GM21526 (cell line): ENCODE measurements around the gene DCDC1.

Experiments used
- ATAC-seq: cut with Tn5 transposase; IDR thresholded peaks from one replicate; pipeline ENCODE4 v1.9.1; 2021; ENCODE audit warnings: moderate library complexity; ENCODE audit not compliant: unreplicated experiment, low FRiP score

DCDC1 gene

DNA sequence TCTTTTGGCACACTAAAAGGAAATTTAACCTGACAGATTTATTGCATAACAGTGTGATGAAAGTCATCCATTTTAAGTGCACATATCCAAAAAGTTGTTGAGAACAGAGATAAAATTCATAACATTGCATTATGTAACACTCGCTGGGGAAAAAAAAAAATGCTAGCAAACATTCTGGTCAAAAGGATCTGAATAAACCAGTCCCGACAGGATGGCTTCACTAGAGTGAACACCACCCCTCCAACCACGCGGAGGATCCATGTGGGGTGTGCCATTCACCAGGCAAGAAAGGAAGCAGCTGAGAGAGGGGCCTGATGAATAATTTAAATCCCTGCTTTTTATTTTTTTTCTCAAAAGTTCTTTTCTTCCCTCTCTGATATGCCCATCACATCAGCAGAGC is 258.7 kb downstream of the DCDC1 start:
- no peak for ATAC-seq

GRCh38 chr11:31109446-31109845 is 260.1 kb downstream of the DCDC1 start:
- no peak for ATAC-seq

DNA sequence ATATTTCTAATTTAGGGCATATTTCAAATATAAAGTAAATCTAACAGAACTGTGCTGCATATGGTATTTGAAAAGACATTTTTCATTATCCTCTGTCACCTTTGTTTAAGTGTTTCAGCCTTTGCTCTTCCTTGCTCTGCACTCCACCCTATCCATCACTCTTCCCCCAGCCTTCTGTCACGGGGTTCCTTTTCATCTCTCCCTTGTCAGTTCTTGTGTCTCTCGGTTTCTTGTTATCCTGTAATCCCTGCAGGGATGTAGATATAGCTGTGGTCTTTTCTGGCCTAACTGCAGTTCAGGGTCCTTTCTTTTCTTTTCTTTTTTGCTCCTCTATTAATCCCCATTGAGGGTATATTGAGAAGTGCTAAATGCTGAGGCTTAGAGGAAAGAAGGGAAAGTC is 261.9 kb downstream of the DCDC1 start:
- ATAC-seq, result no peak

- peak; percentile 95 for ATAC-seq
Observed at GRCh38 chr11:31106968-31107576, 262.5 kb downstream of the DCDC1 start.

DNA sequence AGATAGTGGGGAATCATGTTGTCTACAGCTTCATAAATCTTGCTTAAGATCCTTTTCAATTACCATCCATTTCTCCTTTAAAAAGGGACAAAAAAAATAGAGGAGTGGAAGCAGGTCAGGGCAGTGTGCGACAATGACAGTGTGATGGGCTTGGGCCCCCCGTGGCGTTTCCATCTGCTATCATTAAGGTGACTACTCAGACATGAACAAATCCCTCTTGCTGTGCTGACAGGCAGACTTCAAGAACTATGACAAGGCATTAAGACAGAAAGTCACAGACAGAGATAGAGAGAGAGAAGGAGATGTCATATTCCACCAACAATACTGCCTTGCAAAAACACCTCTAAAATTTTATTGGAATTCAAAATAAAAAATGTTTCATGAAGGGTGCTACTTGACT is 263.2 kb downstream of the DCDC1 start:
- ATAC-seq, result no peak

GRCh38 chr11:31102875-31103274 is 266.7 kb downstream of the DCDC1 start:
- no peak for ATAC-seq

GRCh38 chr11:31102316-31102715 is 267.2 kb downstream of the DCDC1 start:
- ATAC-seq, result no peak

GRCh38 chr11:31096191-31096805 is 273.2 kb downstream of the DCDC1 start:
- ATAC-seq, result no peak

- no peak for ATAC-seq
Observed at GRCh38 chr11:31092638-31093037, 276.9 kb downstream of the DCDC1 start.

DNA sequence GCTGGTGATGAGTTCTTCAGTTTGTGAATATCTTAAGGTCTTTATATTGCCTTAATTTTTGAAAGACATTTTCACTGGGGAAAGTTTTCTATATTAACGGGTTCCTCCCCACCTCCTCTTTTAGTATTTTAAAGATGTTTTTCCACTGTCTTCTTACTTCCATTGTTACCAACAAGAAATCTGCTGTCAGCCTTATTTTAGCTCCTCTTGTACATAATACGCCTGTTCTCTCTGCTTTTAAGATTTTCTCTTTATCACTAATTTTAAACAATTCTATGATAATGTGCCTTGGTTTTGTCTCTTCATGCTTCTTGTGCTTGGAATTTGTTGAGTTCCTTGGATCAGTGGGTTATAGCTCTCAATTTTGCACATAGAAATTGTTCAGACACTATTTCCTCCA is 280.4 kb downstream of the DCDC1 start:
- no peak for ATAC-seq

DNA sequence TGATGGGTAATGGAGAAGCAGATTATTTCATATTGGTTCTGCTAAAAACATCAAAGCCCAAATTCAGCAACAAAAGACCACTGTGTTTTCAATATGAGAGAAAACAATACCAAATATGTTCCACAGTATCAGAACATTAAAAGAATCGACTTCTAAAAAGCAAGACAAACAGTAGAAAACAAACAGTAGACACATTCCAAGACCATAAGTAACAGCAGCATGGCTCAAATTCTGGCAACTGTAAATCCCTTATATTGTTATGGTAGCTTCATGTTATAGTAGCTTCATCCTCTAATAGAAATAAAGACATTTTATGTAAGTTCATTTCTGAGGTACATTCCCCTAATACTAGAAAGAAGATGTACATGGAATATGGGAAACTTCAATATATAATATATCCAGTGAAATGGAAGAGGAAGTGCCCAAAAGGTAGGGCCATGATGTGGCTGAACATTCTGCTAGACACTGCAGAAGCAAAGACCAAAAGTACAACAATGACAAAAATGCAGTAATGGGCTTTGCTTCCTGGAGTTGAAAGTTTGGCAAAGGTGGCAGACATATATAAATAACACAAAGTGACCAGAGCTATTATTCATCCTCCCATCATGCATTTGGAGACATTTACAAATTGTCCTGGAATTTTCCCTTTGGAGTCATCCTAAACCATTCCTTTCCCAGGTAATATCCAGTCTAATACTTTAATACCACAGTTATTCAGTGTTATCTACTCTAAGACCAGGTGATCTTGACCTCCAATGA is 299.9 kb downstream of the DCDC1 start:
- no peak for ATAC-seq

GRCh38 chr11:31060880-31061279 is 308.7 kb downstream of the DCDC1 start:
- ATAC-seq, result no peak

GRCh38 chr11:31059529-31059928 is 310.0 kb downstream of the DCDC1 start:
- no peak for ATAC-seq

DNA sequence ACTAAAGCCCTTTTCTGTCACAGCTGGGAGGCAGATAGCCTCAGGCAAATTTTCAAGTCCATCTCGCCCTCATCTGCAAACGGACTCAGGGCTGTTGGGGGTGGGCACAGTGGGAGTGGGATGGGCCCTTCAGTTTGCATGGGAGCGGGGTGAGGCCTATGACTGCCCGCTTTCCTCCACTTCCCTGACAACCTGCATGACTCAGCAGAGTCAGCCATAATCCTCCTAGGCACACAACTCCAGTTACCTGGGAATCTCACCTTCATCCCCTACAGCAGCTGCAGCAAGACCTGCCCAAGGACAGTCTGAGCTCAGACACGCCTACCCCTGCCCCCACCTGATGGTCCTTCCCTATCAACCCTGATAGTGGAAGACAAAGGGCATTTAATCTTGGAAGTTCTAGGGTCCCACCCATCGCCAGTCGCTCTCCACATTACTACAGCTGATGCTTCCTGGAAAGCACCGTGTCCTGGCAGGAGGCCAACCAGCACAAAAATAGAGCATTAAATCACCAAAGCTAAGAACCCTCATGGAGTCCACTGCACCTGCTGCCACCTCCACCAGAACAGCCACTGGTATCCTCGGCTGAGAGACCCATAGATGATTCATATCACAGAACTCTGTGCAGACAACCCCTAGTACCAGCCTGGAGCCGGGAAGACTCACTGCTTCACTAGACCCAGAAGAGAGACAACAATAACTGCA is 319.3 kb downstream of the DCDC1 start:
- no peak for ATAC-seq

- ATAC-seq, result no peak
Observed at GRCh38 chr11:31045335-31045734, 324.2 kb downstream of the DCDC1 start.

DNA sequence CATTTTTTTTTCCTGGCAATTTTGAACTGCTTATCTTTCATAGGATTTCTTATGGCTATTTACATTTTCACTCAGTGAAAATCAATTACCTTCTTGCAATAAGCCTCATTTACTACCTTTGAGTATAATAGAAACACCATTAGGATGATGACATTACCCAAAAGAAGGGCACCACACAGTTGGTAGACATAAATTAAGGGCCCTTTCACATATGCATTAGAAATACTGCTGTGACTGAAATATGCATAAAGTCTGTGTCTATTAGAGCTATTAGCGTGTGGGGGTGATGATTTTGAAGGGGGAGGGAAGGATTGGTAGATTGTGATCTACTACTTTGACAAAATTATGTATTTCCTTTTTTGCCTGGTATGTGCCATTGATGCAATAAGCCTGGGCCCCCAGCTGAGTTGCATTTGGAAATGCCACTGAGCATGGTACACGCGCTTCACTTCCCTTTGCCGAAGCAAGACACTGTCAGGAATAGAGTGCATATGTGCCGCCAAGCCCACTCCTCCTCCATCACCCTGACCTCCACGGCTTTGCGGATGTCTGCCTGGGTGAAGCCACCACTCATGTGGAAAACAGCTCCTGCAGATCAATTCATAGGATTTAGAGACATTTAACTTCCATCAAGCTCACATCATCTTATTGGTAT is 339.3 kb downstream of the DCDC1 start:
- no peak for ATAC-seq

GRCh38 chr11:31026315-31026714 is 343.2 kb downstream of the DCDC1 start:
- ATAC-seq, result no peak

- no peak for ATAC-seq
Observed at GRCh38 chr11:31022080-31022479, 347.5 kb downstream of the DCDC1 start.

GRCh38 chr11:31019786-31020185 is 349.8 kb downstream of the DCDC1 start:
- ATAC-seq, result no peak

DNA sequence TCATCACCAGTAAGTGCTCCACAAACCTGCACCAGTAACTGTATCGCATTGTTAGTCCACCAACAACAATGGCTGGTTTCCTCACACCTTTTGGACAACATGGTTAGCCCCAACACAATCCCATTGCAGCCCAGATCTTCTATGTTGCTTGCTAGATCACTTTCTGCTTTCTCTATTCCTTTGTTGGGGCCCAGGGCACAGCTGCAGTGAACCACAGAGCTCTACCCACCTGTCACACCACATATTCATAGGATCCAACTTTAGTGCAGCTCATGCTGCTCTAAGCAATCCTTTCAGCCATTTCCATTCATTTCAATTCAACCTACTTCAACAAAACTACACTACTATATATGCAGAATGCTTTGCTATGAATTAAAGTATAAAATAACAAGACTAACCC is 364.3 kb downstream of the DCDC1 start:
- no peak for ATAC-seq

DNA sequence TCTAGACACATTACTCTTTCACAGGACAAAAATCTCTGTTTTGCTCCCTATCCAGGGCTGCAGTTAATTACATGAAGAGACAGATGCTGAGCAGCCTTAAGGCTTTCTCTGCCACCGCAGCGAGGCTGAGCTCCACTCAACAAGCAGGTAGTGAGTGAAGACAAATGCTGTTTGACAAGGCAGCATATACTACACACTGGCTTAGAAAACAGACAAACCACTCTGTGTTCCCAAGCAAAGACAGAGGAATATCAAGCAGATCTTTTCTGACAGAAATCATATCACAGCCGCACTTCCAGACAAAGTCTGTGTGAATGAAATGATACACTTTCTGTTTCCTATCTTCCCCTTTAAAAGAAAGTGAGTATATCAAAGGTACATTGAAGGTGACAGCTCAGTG is 368.1 kb downstream of the DCDC1 start:
- no peak for ATAC-seq
